Liver (tissue), 9 donors: ENCODE measurements around the gene RFNG. TPM values are rescaled to one million over a fixed set of nuclear protein-coding genes. Genes with fewer than 3 reads are reported as not detected.
A peak's percentile ranks its signal among the peaks of the same experiment; 100 is the strongest.

Experiments used
- DNase-seq: peaks from one replicate; pipeline ENCODE4 v3.0.0-alpha.2; 2017; ENCODE audit warnings: low spot score
- H3K27ac ChIP-seq, 2 donors: one replicate each; pipeline ENCODE4 v1.7.0; 2013; ENCODE audit warnings: inconsistent platforms in 2 of 2, low read length in 2 of 2, control low read depth in 1 of 2, low read depth in 1 of 2, mild to moderate bottlenecking in 1 of 2
- H3K27me3 ChIP-seq, 4 donors: one replicate each; pipeline versions ENCODE4 v1.6.1 to v1.7.0; 2013; ENCODE audit warnings: low read length in 3 of 4, inconsistent platforms in 1 of 4, mild to moderate bottlenecking in 1 of 4, moderate library complexity in 1 of 4; ENCODE audit not compliant: control insufficient read depth in 4 of 4, insufficient read depth in 4 of 4
- H3K36me3 ChIP-seq, 4 donors: one replicate each; pipeline versions ENCODE4 v1.6.1 to v1.7.0; 2013; ENCODE audit warnings: low read length in 3 of 4, mild to moderate bottlenecking in 3 of 4, low read depth in 1 of 4, moderate library complexity in 1 of 4; ENCODE audit not compliant: control insufficient read depth in 4 of 4, insufficient read depth in 3 of 4
- H3K4me1 ChIP-seq, 4 donors: one replicate each; pipeline versions ENCODE4 v1.6.1 to v1.7.0; 2013; ENCODE audit warnings: low read length in 3 of 4, mild to moderate bottlenecking in 3 of 4, moderate library complexity in 1 of 4; ENCODE audit not compliant: control insufficient read depth in 4 of 4, insufficient read depth in 4 of 4
- H3K4me3 ChIP-seq, 3 donors: one replicate each; pipeline versions ENCODE4 v1.6.1 to v1.7.0; 2013; ENCODE audit warnings: low read length in 3 of 3, control low read depth in 1 of 3, low read depth in 1 of 3, mild to moderate bottlenecking in 1 of 3
- H3K9ac ChIP-seq, 2 donors: one replicate each; pipeline ENCODE4 v1.7.0; 2013; ENCODE audit warnings: low read length in 2 of 2, mild to moderate bottlenecking in 2 of 2, moderate library complexity in 2 of 2, control low read depth in 1 of 2, low read depth in 1 of 2
- H3K9me3 ChIP-seq, 4 donors: one replicate each; pipeline versions ENCODE4 v1.6.1 to v1.7.0; 2013; ENCODE audit warnings: low read length in 3 of 4; ENCODE audit not compliant: control insufficient read depth in 4 of 4
- CTCF ChIP-seq: fragments of 150-350 bp; IDR thresholded peaks from 2 replicates; pipeline ENCODE4 v1.5.1; 2017; ENCODE audit warnings: improper control_type of control experiment, low read depth, low read length; ENCODE audit not compliant: missing input control
- EGR1 ChIP-seq, 2 donors: IDR thresholded peaks; 2 replicates each; pipeline ENCODE4 v1.6.1; 2016 to 2018; ENCODE audit warnings: antibody characterized with exemption in 2 of 2, low read depth in 2 of 2
- FOXA1 ChIP-seq: IDR thresholded peaks from 2 replicates; pipeline ENCODE4 v1.6.1; 2016; ENCODE audit warnings: antibody characterized with exemption
- FOXA2 ChIP-seq: IDR thresholded peaks from 2 replicates; pipeline ENCODE4 v1.6.1; 2016; ENCODE audit warnings: antibody characterized with exemption
- GABPA ChIP-seq, 2 donors: IDR thresholded peaks in 1 of 2; conservative IDR thresholded peaks in 1 of 2; 2 replicates each; pipeline ENCODE4 v1.6.1; 2016; ENCODE audit warnings: antibody characterized with exemption in 2 of 2, mild to moderate bottlenecking in 1 of 2, moderate library complexity in 1 of 2
- HNF4A ChIP-seq, 2 donors: conservative IDR thresholded peaks; 2 replicates each; pipeline ENCODE4 v1.6.1; 2016; ENCODE audit warnings: antibody characterized with exemption in 2 of 2, mild to moderate bottlenecking in 2 of 2
- HNF4G ChIP-seq: IDR thresholded peaks from 2 replicates; pipeline ENCODE4 v1.6.1; 2016; ENCODE audit warnings: antibody characterized with exemption
- NR2F2 ChIP-seq: IDR thresholded peaks from 2 replicates; pipeline ENCODE4 v1.6.1; 2016; ENCODE audit warnings: antibody characterized with exemption
- REST ChIP-seq: IDR thresholded peaks from 2 replicates; pipeline ENCODE4 v1.6.1; 2016; ENCODE audit warnings: antibody characterized with exemption, mild to moderate bottlenecking
- RXRA ChIP-seq, 2 donors: IDR thresholded peaks; 2 replicates each; pipeline ENCODE4 v1.6.1; 2017 to 2018; ENCODE audit warnings: antibody characterized with exemption in 2 of 2, mild to moderate bottlenecking in 1 of 2
- SP1 ChIP-seq: IDR thresholded peaks from 2 replicates; pipeline ENCODE4 v1.6.1; 2018; ENCODE audit warnings: antibody characterized with exemption, mild to moderate bottlenecking
- TAF1 ChIP-seq: conservative IDR thresholded peaks from 2 replicates; pipeline ENCODE4 v1.6.1; 2016; ENCODE audit warnings: antibody characterized with exemption, mild to moderate bottlenecking
- YY1 ChIP-seq: IDR thresholded peaks from 2 replicates; pipeline ENCODE4 v1.6.1; 2016; ENCODE audit warnings: antibody characterized with exemption, mild to moderate bottlenecking
- whole genome bisulfite sequencing: extraction: QIAGEN DNeasy Blood & Tissue Kit; methylation state at CpG from one replicate; pipeline ENCODE4 v1.1.7; 2013; 5-methylcytosine and 5-hydroxymethylcytosine counted together
- polyA plus RNA-seq, 2 donors: library from polyadenylated mRNA; stranded (reverse) in 1 of 2; unstranded in 1 of 2; fragments of 200-250 nt in 1 of 2; fragments of >200 nt in 1 of 2; fragmentation: Nextera tagmentation in 1 of 2; extraction: Ambion mirVana in 1 of 2; gene quantifications; one replicate each; pipeline versions ENCODE4 v1.2.1 to v1.2.3, GENCODE V29; 2013 to 2015
- total RNA-seq, 2 donors: library from RNA; depleted of rRNA; stranded (reverse); fragments of >200 nt; gene quantifications; one replicate each; pipeline ENCODE4 v1.2.3, GENCODE V29; 2014
- TF ChIP-seq, protein P1 (sequence below): IDR thresholded peaks from 2 replicates; pipeline ENCODE4 v1.6.1; 2016; ENCODE audit warnings: antibody characterized with exemption
- TF ChIP-seq, protein P2 (sequence below): IDR thresholded peaks from 2 replicates; pipeline ENCODE4 v1.6.1; 2016; ENCODE audit warnings: antibody characterized with exemption
- donor health status: healthy.
- donor health status: healthy.
- donor health status: healthy.
- donor health status: healthy.
- donor health status: healthy.

The RFNG gene
- total and polyA plus RNA-seq, 4 donors = 15.0 to 36.0 (median 23.4) TPM

DNA sequence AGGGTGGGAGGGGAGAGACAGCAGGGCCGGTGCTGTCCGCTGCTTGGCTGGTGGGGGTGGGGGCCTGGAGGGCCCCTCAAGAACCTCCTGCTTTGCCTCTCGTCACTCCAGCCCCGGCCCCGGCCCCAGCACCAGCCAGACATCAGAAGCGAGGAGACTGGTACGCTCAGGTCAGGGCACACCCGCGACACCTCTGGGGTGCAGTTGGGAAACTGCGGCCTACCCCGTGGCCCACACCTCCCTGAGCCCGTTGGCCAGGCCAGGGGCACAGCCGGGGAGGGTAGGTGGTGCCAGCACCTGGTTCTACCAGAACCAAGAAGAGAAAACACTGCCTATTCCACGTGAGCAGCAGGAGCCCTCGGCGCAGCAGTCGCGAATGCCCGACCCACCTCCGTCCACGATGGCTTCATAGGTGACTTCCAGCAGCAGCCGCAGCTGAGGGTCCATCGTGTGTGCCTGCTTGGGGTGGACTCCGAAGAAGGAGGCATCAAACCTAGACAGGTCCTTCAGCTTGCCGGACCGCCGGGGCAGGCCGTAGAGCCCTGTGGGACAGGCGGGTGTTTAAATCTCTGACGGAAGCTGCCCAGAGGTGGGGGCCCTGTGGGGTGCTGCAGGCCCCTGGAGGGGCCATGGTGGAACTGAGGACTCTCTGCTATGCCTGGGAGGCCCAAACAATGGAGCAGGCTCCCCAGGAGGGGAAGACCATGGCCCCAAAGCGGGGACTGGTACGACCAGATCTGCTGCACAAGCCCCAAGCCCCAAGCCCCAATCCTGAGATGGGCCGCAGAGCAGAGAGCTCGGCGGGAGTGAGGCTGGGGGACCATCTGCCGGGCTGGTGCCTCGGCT is 43.5 kb upstream of the RFNG start:
- peaks cover 16 to 71% (median 42%) of the 10 kb centered on the region in 4 donors for H3K4me1 ChIP-seq
- WGBS = 41% methylated on average over 37 of the region's 37 CpGs
- H3K36me3 ChIP-seq = peaks cover 14 to 27% (median 16%) of the 10 kb centered on the region in 4 donors
- H3K9me3 ChIP-seq = no peaks in the 10 kb centered on the region
- H3K4me3 ChIP-seq = peak overlapping the region; percentile 53 to 92 (median 69)
- H3K27me3 ChIP-seq = no peaks in the 10 kb centered on the region
- H3K9ac ChIP-seq = peak overlapping the region; percentile 23 to 80
- DNase-seq = no peak
- peak overlapping the region in 1 of 2 donors; percentile 93 for H3K27ac ChIP-seq
- TF ChIP-seq REST (no peak), RXRA (IDR thresholded peaks at IDR 0.05) (no peak), NR2F2 (no peak), FOXA2 (no peak), FOXA1 (no peak), YY1 (no peak), EGR1 (IDR thresholded peaks at IDR 0.05; ENCODE audit: low read depth in 2 of 2) (no peak)
- TF ChIP-seq, protein P1, sequence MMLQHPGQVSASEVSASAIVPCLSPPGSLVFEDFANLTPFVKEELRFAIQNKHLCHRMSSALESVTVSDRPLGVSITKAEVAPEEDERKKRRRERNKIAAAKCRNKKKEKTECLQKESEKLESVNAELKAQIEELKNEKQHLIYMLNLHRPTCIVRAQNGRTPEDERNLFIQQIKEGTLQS = no peak
- TF ChIP-seq, protein P2, sequence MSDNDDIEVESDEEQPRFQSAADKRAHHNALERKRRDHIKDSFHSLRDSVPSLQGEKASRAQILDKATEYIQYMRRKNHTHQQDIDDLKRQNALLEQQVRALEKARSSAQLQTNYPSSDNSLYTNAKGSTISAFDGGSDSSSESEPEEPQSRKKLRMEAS = no peak

DNA sequence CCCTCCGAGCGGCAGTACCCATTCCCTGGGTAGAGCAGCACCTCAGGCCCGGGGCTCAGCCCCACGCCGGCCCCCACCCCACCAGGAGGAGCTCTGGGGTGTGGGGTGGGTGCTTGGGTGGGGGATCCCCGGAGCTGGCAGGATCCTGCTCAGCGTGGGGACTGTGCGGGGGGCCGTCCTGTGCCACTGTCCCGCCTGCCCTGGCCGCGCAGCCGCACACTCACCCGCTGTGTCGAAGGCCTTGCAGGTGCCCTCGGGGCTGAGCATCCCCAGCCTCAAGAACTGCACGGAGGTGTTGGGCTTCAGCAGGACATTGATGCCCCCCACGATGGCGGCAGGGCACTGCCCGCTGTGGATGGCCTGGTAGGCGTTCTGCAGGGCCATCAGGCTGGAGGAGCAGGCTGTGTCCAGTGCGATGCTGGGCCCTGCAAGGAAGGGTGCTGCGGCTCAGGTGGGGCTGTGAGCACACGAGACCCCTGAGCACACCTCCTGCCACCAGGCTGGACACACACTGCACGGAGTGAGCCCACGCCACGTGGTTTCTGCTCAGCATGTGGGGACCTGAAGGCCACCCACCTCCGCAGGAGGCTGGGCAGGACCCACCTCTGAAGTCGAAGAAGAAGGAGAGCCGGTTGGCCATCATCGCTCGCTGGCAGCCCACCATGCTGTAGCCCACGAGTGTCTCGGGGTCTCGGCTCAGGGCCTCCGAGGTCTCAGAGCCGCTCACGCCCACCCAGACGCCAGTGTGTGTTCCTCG is 41.6 kb upstream of the RFNG start:
- peaks cover 24 to 46% (median 26%) of the 10 kb centered on the region in 4 donors for H3K36me3 ChIP-seq
- peaks cover 8 to 67% (median 37%) of the 10 kb centered on the region in 4 donors for H3K4me1 ChIP-seq
- no peak overlapping the region for H3K27ac ChIP-seq
- 91% methylated on average over 40 of the region's 40 CpGs for WGBS
- no peak overlapping the region for H3K9ac ChIP-seq
- DNase-seq = no peak
- H3K27me3 ChIP-seq = no peaks in the 10 kb centered on the region
- H3K4me3 ChIP-seq = no peak overlapping the region
- TF ChIP-seq, protein P2 = no peak
- TF ChIP-seq REST (no peak), SP1 (no peak), GABPA (IDR thresholded peaks at IDR 0.05 in 1 of 2, conservative IDR thresholded peaks at IDR 0.05 in 1 of 2) (no peak), TAF1 (no peak), NR2F2 (no peak), HNF4A (conservative IDR thresholded peaks at IDR 0.05) (no peak), CTCF (no peak), FOXA2 (no peak), HNF4G (no peak), EGR1 (IDR thresholded peaks at IDR 0.05; ENCODE audit: low read depth in 2 of 2) (no peak)
- TF ChIP-seq, protein P1 = no peak
- H3K9me3 ChIP-seq = no peaks in the 10 kb centered on the region
